Mammary epithelial cell (primary cell): ENCODE results near the gene CD58.

ENCODE experiments used
- EZH2 ChIP-seq: IDR thresholded peaks from 2 replicates; pipeline ENCODE4 v1.6.1; 2012; ENCODE audit warnings: low read length, inconsistent platforms, borderline replicate concordance
- TF ChIP-seq, protein P1 (sequence below), 2 donors: IDR thresholded peaks in 1 of 2; conservative IDR thresholded peaks in 1 of 2; 2 replicates each; pipeline ENCODE4 v1.5.1; 2011 to 2012; ENCODE audit warnings: inconsistent platforms in 2 of 2, low read length in 2 of 2, mild to moderate bottlenecking in 2 of 2, control low read depth in 1 of 2, low read depth in 1 of 2; ENCODE audit not compliant: insufficient read depth in 1 of 2; ENCODE audit errors: extremely low read depth in 1 of 2

DNA sequence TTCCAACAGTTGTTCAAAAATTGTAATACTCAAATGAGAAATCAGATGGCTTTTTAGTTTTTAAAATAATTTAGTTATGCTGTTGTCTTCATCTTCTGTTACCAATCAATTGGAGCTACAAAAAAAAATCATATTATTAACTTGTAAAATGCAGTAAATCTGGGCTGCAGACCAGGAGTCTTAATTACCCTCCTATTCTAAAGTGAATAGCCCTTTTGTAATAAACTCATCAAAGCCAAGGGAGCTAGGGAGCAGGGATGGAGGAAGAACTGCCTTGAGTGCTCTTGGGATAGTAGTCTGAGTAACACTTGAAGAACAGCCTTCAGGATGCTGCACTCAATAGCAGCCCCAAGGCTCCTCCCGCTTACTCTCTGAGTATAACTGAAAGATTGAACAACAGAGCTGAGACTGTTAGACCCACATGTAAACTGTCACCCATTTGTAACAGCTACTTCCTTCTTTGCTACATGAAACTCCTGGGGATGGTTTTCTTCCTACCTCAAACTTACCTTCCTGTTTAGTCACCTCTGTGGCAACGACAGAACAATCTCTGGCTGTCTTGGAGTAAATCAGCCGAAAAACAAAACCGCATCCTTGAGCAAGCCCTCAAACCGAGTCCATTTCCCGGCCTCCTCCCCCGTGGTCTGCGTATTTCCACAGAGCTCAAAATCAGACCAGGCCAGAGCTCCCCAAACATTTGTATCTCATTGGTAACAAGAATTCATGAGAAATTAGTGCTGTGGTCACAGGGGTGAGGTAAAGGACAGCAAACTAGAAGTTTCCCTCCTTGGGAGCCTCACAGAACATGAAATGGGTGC lies 55.9 kb downstream of the CD58 start:
- TF ChIP-seq, protein P1, sequence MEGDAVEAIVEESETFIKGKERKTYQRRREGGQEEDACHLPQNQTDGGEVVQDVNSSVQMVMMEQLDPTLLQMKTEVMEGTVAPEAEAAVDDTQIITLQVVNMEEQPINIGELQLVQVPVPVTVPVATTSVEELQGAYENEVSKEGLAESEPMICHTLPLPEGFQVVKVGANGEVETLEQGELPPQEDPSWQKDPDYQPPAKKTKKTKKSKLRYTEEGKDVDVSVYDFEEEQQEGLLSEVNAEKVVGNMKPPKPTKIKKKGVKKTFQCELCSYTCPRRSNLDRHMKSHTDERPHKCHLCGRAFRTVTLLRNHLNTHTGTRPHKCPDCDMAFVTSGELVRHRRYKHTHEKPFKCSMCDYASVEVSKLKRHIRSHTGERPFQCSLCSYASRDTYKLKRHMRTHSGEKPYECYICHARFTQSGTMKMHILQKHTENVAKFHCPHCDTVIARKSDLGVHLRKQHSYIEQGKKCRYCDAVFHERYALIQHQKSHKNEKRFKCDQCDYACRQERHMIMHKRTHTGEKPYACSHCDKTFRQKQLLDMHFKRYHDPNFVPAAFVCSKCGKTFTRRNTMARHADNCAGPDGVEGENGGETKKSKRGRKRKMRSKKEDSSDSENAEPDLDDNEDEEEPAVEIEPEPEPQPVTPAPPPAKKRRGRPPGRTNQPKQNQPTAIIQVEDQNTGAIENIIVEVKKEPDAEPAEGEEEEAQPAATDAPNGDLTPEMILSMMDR (conservative IDR thresholded peaks at IDR 0.05 in 1 of 2, IDR thresholded peaks at IDR 0.05 in 1 of 2; ENCODE audit: extremely low read depth in 1 of 2, insufficient read depth in 1 of 2, low read depth in 1 of 2, low read length in 2 of 2) = no peak
- no peak for TF ChIP-seq EZH2
